SH-SY5Y (cell line): ENCODE measurements around the gene ZYX.

Source experiments
- GATA2 ChIP-seq: IDR thresholded peaks from 2 replicates; pipeline ENCODE4 v1.6.1; 2011; ENCODE audit warnings: mild to moderate bottlenecking, low read depth, low read length
- GATA3 ChIP-seq: IDR thresholded peaks from 2 replicates; pipeline ENCODE4 v1.6.1; 2011; ENCODE audit warnings: low read depth, mild to moderate bottlenecking, low read length, moderate library complexity

The ZYX gene

GRCh38 chr7:143388051-143388450 lies 6.9 kb downstream of the ZYX start:
- TF ChIP-seq GATA2, result no peak
- TF ChIP-seq GATA3, result no peak

GRCh38 chr7:143388491-143389101 lies 7.5 kb downstream of the ZYX start:
- TF ChIP-seq GATA3, result no peak
- TF ChIP-seq GATA2, result no peak

GRCh38 chr7:143389316-143390103 lies 8.4 kb downstream of the ZYX start:
- no peak for TF ChIP-seq GATA2
- no peak for TF ChIP-seq GATA3

DNA sequence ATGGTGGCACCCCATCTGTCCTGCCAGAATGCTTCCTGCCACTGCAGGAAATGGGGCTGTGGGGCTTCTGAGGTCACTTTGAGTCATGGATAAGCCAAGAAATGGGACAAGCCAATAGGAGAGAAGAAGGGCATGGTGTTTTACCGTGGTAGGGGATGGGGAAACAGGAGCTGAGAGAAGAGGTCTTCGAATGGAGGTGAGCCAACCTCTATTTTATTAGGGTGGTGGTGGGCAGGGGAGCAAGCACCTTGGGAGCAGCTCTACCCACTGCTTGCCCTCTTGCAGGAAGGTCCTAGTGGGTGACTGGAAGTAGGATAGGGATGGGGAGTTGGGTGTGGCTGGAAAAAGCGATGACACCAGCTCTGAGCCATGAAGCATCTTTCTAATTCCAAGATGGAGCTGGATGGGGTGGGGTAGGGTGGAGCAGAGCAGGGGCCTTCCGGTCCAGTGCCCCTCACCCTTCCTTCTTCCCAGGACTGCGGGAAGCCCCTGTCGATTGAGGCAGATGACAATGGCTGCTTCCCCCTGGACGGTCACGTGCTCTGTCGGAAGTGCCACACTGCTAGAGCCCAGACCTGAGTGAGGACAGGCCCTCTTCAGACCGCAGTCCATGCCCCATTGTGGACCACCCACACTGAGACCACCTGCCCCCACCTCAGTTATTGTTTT lies 9.1 kb downstream of the ZYX start:
- TF ChIP-seq GATA2 (no peak), GATA3 (no peak)

- TF ChIP-seq GATA2 (no peak), GATA3 (no peak)
These were observed 9.7 kb downstream of the ZYX start for GRCh38 chr7:143390773-143391317.

DNA sequence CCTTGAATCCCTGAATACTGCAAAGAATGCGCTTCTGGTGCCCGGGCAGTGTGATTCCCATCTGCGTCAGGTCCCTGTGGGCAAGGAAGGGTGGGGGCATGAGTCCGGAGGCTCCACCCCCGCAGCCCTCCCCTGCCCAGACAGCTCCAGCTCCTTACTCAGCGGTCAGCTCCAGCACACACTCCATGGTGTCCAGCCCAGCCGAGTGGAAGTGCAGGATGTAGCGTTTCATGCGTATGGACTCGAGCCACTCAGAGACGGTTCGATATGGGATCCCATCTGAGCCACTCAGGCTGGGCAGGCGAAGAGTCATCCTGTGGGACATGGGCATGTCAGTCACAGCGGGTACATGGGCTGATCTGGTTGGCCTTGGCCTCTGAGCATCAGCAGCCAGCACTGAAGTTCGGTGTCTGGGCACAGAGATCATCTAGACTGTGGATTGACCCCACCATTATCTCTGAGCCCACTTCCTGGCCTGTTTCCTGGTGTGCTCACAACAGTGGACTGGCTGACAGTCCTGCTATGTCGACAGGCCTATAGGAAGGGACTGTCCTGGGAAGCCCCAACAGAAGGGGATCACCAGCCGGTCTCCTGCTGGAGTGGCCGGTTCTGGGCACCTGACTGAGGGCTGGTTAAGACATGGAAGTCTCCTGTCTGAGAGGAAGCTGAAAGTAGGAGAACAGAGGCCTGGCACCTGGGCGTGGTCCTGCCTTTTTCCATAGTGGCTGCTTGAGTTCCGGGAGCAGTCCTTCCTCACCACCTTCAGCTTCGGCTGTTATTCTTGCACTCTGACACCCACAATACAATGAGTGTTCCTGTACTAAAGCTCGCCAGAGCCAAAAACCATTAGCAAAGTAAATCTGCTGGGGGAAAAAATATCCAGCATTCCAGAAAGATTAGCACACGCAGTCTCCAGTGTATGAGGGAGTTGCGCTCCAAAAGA lies 10.6 kb downstream of the ZYX start:
- TF ChIP-seq GATA2 (no peak), GATA3 (no peak)

DNA sequence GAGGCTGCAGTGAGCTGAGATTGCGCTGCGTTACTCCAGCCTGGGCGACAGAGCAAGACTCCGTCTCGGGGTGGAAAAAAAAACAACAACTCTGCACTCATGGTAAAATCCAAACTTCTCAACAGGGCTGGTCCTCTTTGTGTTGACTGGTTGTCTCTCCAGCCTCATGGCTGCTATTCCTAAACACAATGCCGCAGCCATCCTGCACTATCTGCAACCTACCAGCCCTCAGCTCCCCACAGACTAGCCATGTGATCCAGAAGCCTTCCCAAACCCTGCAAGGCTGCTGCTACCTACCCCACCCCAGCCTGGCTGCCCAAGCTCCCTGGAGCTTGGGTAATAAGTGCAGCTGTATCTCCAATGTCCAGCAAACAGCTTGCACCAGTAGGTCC lies 11.7 kb downstream of the ZYX start:
- no peak for TF ChIP-seq GATA2
- no peak for TF ChIP-seq GATA3

- TF ChIP-seq GATA2 (no peak), GATA3 (no peak)
These were observed 12.3 kb downstream of the ZYX start for GRCh38 chr7:143393267-143394041.

DNA sequence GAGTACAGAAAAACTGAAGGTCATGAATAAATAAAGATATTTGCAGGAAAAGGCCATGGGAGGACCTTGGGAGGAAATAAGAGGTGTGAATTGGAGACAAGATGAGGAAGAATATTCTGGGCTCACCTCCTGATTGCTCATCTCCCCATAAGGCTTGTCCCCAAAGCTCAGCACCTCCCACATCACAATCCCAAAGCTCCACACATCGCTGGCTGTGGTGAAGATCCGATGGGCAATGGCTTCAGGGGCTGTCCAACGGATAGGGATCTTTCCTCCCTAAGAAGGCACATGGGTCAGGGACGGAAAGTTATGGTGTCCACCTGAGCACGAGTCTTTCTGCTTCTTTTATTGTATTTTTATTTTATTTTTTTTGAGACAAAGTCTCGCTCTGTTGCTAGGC lies 12.9 kb downstream of the ZYX start:
- no peak for TF ChIP-seq GATA3
- TF ChIP-seq GATA2, result no peak

DNA sequence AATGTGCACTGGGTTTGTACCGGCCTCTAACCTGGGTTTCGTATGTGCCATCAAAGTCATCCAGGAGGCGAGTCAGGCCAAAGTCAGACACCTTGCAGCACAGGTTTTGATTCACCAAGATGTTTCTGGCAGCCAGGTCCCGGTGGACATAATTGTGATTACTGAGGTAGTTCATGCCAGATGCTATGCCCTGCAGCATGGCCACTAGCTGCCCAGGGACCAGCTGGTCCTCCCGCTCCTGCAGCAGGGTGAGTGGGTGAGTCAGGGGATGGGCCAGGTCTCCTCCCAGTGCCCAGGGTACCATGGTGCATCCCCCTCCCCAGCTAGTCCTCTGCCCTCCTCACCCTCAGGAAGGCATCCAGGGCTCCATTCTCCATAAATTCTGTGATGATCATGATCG lies 13.6 kb downstream of the ZYX start:
- TF ChIP-seq GATA2, result no peak
- no peak for TF ChIP-seq GATA3

GRCh38 chr7:143395187-143396149 lies 14.3 kb downstream of the ZYX start:
- no peak for TF ChIP-seq GATA3
- TF ChIP-seq GATA2, result no peak

DNA sequence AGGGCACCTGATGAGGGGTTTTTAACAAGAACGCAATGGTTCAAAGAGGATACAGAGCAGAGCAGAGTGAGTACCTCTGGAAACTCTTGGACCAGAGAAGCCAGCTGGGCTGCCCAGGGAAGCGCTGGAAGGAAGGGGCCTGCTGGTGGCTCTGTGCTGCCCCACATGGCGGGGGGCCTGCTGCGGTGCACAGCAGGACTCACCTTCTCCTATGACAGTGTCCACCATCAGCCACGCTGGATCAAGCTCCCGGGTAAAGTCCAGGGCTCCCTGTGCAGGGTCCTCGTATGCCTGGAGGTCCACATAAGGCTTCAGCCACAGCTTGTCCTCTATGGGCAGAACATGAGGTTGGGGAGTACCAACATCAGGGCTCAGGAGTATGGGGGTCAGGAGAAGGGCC lies 15.0 kb downstream of the ZYX start:
- no peak for TF ChIP-seq GATA3
- no peak for TF ChIP-seq GATA2
